GM18517 (cell line): ENCODE results near the gene SLN.

Experiments used
- ATAC-seq: cut with Tn5 transposase; IDR thresholded peaks from one replicate; pipeline ENCODE4 v1.9.1; 2021; ENCODE audit warnings: mild to moderate bottlenecking, moderate library complexity; ENCODE audit not compliant: unreplicated experiment

The SLN gene

GRCh38 chr11:107688322-107688918, 23.4 kb downstream of the SLN start:
- no peak for ATAC-seq

DNA sequence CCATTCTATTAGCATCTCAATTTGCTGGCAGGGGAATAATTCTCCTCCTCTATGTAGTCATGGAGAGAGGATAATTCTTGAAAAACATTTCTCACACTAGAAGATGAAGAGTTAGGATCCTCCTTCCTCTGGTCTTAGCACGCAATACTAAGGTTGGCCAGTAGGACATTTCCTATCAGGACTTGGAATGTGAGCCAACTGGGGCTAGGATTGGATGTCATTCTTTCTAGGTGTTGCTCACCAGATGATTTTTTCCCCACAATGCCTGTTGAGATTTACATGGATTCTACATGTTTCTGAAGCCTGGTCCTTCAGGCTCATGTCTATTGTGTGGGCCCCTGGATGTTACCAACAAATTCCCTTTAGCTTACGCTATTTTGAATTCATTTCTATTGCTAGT, 28.0 kb downstream of the SLN start:
- ATAC-seq = no peak

DNA sequence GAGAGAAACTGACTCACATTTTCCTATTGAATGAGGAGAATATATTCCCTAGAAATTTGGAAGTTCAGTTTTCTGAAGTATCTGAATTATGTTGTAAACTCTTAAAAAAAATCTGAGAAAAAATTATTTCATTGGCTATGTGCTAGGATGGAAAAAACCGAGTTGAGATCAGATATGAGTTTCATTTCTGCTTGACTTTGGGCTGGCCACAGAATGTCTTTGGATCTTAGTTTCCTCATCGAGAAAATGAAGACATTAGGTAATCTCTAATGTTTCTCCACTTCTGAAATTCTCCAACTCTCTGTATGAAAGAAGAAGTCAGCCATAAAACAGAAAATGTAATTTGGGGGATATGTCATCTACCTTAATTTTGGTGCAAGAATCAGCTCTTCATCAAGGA, 28.8 kb downstream of the SLN start:
- ATAC-seq = no peak

DNA sequence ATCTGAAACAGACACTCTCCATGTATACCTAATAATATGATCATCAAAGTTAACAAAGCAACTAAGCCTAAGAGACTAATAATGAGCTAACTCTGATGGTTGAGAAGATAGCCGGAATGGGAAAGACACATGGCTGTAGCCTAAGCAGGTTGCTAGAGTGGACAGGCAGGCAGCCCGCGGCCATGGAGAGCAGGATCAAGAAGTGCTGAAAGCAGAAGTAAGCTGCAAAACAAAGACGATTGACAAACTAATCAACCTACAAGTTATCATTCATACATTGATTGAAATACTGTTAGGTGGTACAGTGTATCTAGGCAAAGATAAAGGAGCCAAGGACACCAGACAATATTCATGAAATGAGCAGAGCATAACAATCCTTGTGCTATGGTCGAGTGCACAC, 29.3 kb downstream of the SLN start:
- no peak for ATAC-seq

DNA sequence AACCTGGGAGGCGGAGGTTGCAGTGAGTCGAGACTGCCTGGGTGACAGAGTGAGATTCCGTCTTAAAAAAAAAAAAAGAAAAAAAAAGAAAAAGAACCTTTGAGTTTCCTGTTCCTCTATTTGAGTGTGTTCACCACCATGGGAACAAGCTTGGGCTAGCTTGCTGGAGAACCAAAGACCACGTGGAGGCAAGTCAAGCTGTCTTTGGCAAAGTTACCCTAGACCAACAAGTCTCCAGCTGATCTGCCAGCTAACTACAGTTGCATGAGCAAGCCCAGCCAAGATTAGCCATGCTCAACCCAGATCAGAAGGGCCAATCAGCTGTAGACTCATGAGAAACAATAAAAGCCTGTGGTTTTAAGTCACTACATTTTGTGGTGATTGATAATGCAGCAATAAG, 29.7 kb downstream of the SLN start:
- no peak for ATAC-seq

DNA sequence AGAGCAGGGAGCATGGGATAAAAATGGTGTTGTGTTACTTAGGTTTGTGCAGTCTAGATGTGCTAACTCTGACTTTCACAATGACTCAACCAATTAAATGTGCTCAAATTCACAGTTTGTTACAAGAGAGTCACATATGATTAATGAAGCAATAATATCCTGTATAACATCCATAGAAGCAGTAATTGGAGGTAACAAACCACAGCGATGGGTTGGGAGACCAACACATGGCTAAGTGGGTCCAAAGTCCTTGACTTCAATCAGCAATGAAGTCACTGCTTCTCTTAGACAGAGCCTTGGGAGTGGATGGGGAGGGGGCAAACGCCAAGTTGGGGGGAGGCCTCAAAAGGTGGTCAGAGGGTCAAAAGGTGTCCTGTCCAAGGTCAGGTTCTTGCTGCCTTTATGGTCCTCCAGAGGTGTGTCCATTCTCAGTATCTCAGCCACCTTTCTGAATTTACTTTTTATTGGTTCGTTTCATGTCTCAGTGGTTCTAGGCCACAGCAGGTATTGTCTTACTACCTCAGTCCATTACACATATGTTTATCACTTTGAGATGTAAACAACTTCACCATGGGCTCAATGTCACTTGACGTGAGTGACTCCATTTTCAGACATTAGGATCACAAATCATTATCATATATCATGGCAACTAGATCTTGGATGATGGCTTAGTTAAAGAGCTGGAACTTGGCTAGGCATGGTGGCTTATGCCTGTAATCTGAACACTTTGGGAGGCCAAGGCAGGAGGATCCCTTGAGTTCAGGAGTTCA, 32.4 kb downstream of the SLN start:
- no peak for ATAC-seq

- no peak for ATAC-seq
Observed at GRCh38 chr11:107678632-107678971, 33.3 kb downstream of the SLN start.

GRCh38 chr11:107677924-107678631, 33.8 kb downstream of the SLN start:
- ATAC-seq = no peak

DNA sequence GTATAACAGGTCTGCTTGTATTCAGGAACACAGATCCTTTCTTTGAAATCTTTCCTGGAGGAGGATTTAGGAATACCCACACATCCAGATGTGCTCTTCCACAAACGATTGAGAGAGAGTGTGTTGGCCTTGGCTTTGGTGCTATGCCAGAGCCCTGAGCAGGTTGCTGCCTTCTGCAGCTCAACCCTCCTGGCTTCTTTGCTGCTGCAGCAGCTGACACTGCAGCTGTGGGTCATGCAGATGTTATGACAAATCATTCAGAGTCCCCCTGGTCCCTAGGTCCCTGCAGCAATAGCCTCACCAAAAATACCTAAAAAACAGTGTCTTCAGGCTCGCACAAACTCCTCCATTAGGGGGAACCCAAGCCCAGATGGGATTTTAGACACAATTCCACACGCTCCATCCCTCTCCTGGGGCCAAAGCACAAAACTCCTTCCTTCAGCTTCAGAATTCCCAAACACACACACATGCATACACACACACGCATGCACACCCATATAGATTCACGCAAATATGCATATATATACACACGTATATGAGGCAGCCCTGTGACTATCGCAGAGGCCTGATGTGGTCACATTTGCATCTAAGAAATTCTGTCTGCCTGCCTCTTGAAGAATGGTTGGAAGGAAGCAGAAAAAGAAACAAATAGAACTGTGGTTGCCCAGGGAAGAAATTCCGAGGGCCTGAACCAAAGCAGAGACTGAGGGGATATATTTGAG, 35.4 kb downstream of the SLN start:
- no peak for ATAC-seq

DNA sequence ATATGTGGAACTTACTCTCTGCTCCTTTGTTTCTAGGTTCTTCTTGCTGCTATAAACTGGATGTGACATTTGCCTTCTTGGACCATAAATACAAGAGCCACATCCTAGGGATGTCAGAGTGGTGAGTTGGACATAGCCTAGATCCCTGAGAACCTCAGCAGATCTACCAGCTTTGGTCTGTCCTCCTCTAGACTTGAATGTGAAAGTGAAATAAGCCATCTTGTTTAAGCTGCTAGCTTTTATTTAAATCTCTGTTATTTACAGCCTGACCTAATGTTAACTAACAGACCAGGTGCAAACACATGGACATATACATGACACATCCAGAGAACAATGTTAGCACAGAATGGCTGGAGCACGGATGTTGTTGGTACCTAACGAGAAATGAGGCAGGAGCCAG, 36.0 kb downstream of the SLN start:
- ATAC-seq = no peak

DNA sequence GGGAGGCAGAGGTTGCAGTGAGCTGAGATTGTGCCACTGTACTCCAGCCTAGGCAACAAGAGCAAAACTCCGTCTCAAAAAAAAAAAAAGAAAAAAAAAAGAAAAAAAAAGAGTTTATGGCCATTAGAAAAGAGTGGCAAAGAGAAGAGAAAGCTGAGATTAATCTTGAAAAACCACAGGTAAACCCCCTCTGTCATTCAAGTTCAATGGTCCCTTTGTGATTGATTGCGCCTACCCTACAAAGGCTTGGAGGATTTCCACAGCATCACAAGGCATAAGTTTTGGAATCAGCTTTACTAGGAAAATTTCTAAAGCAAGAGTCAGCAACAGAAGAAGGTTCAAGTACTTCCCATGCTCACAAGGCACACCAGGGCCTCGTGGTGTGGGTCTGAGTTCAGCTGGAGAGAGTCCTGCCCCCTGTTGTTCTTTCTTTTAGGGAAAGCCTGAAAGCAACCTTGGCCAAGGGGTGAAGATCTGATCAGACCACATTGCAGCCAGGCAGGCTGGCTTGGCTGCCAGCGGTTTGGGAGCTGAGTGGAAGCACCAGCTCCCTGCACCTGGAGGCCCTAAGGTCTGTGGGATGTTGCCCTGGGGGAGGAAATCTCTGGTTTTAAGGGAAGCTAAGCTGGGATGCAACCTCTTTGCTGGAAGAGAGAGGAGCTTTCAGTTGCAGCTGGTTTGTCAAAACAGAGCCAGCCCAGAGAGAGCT, 41.8 kb downstream of the SLN start:
- no peak for ATAC-seq

- no peak for ATAC-seq
Observed at GRCh38 chr11:107669191-107669740, 42.6 kb downstream of the SLN start.

GRCh38 chr11:107666911-107667613, 44.8 kb downstream of the SLN start:
- ATAC-seq = no peak

DNA sequence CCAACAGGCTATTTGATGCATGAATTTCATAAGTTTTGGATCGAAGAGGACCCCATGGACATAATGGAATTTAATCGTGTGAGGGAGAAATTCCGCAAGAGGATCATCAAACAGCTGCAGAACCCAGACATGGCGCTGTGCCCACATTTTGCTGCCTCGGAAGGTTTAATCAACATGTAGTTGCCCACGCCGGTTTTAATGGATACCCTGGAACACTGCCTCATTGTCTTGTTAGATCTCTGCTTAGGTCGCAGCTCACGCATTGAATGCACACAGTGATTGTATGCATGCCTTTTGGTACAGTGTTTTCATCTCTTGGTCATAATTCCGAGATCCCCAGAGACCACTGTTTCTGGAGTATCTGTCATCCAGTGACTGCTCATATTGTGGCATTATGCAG, 46.8 kb downstream of the SLN start:
- no peak for ATAC-seq

- ATAC-seq = no peak
Observed at GRCh38 chr11:107661656-107662055, 50.2 kb downstream of the SLN start.

DNA sequence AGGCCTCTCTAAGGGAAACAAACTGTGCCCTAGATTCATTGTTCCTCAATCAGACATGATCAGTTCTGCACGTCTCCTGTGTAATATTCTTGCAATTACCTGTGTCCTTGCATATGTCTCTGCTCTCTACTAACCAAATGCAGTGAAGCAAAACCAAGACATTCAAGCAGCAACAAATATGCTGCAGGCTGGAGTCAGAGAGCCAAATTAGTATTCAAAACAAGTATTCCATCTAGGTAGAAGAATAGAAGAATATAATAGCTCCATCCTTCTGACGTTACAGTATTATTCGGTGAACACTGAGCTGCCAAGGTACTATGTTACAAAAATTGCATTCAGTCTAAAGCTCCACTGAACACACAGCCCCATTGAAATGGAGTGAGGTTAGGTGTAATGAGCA, 51.8 kb downstream of the SLN start:
- no peak for ATAC-seq

GRCh38 chr11:107659310-107659709, 52.5 kb downstream of the SLN start:
- no peak for ATAC-seq
